ENCODE measurements around the gene FAU.

FAU gene

DNA sequence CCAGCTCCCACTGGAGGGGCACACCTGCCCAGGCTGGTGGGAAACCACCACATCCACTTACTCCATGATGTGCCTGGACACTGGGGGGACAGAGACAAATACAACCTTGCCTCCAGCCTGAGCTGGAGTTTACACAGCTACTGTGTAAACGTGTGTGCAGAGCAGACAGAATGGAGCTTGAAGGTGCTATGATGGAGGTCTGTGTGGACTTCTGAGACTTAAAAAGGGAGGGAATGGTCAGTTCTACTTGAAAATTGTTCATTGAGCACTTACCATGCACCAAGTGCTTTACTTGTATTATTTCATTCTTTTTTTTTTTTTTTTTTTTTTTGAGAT, 49.3 kb downstream of the FAU start:
- TF ChIP-seq, protein P1, sequence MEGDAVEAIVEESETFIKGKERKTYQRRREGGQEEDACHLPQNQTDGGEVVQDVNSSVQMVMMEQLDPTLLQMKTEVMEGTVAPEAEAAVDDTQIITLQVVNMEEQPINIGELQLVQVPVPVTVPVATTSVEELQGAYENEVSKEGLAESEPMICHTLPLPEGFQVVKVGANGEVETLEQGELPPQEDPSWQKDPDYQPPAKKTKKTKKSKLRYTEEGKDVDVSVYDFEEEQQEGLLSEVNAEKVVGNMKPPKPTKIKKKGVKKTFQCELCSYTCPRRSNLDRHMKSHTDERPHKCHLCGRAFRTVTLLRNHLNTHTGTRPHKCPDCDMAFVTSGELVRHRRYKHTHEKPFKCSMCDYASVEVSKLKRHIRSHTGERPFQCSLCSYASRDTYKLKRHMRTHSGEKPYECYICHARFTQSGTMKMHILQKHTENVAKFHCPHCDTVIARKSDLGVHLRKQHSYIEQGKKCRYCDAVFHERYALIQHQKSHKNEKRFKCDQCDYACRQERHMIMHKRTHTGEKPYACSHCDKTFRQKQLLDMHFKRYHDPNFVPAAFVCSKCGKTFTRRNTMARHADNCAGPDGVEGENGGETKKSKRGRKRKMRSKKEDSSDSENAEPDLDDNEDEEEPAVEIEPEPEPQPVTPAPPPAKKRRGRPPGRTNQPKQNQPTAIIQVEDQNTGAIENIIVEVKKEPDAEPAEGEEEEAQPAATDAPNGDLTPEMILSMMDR (IDR thresholded peaks at IDR 0.05; ENCODE audit: low read depth, low read length), result no peak
- DNase-seq, result no peak
- no peak overlapping the region for H3K27ac ChIP-seq
- no peak overlapping the region for H3K4me3 ChIP-seq (ENCODE audit: low read depth, low read length)
- H3K9me3 ChIP-seq (ENCODE audit: severe bottlenecking), result no peaks in the 10 kb centered on the region
- peaks cover 15% of the 10 kb centered on the region for H3K36me3 ChIP-seq
- no peaks in the 10 kb centered on the region for H3K27me3 ChIP-seq (ENCODE audit: insufficient read depth, low read depth, severe bottlenecking)

DNA sequence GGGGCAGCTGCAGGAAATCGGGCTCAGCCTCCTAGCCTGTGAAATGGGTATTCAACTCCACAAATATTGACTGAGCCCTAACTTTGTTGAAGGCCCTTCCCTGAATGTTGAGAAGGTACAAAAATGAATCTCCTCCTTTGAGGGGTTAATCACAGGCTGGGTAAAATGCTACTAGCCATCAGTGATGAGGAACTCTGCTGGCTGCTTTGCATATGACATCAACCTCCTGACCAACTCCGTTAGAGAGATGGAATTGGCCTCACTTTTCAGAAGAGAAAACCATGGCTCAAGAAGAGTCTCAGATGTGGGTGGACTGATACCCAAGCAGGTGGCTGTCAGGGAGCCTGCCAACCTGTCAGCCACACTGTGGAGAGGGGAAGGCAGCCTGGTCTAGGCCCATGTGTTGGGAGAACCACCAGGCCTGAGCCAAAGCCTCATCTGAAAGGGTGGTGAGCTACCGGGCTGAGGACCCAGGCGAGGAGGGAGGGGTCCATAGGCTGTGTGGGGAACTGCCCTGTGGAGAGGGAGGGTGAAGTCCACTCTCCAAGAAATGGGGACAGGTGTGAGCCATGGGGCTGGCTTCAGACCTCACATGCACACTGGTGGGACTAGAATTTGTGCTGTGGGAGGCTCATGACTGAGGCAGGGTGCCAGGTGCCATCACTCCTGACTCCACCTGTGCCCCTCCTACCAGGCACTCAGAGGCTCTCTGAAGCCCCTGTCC, 49.9 kb downstream of the FAU start:
- Histone ChIP-seq H3K36me3 (peaks cover 13% of the 10 kb centered on the region), H3K27me3 (ENCODE audit: insufficient read depth, low read depth, severe bottlenecking) (no peaks in the 10 kb centered on the region), H3K27ac (no peak overlapping the region), H3K4me3 (ENCODE audit: low read depth, low read length) (no peak overlapping the region), H3K9me3 (ENCODE audit: severe bottlenecking) (no peaks in the 10 kb centered on the region)
- DNase-seq, result no peak
- TF ChIP-seq, protein P1 (IDR thresholded peaks at IDR 0.05; ENCODE audit: low read depth, low read length), result no peak
